Activated CD4-positive, alpha-beta T cell treated with anti-CD3 and anti-CD28 coated beads for 48 hours (primary cell): Measurements from ENCODE around the gene GANC.

Experiments
- DNase-seq: peaks from one replicate; pipeline ENCODE4 v3.0.0-alpha.2; 2020

GANC gene

GRCh38 chr15:42385980-42386700 is 113.1 kb downstream of the GANC start:
- no peak for DNase-seq

GRCh38 chr15:42387603-42388002 is 114.6 kb downstream of the GANC start:
- DNase-seq: no peak

- DNase-seq: no peak
Observed at GRCh38 chr15:42392309-42393024, 119.5 kb downstream of the GANC start.

GRCh38 chr15:42394106-42394505 is 121.1 kb downstream of the GANC start:
- DNase-seq: no peak

- no peak for DNase-seq
Observed at GRCh38 chr15:42395838-42396237, 122.8 kb downstream of the GANC start.

- no peak for DNase-seq
Observed at GRCh38 chr15:42401544-42402454, 128.8 kb downstream of the GANC start.

GRCh38 chr15:42402455-42403205 is 129.6 kb downstream of the GANC start:
- DNase-seq: no peak

- DNase-seq: no peak
Observed at GRCh38 chr15:42403389-42403788, 130.4 kb downstream of the GANC start.

- no peak for DNase-seq
Observed at GRCh38 chr15:42404461-42405235, 131.6 kb downstream of the GANC start.

- DNase-seq: no peak
Observed at GRCh38 chr15:42405863-42406482, 133.0 kb downstream of the GANC start.
